HEK293T (cell line): ENCODE data around the gene YIF1A.

Source experiments
- CTCF ChIA-PET: fragments of 350-600 bp; formaldehyde crosslinking; extraction: SDS; loops from one replicate; lab custom pipeline; 2021; ENCODE audit warnings: antibody characterized with exemption, inconsistent platforms; lab: Yijun Ruan, JAX
- POLR2A ChIA-PET: fragments of 350-600 bp; formaldehyde crosslinking; extraction: SDS; loops from one replicate; lab custom pipeline; 2020; ENCODE audit warnings: antibody characterized with exemption, inconsistent platforms; lab: Yijun Ruan, JAX
- DNase-seq: peaks from one replicate; pipeline ENCODE4 v3.0.0; 2012; ENCODE audit warnings: mixed read lengths; ENCODE audit errors: extremely low spot score
- ARNT ChIP-seq: fragments of 450-650 bp; IDR thresholded peaks from 2 replicates; pipeline ENCODE4 v1.6.1; 2017; ENCODE audit warnings: mild to moderate bottlenecking
- BHLHE40 ChIP-seq: fragments of 450-650 bp; IDR thresholded peaks from 2 replicates; pipeline ENCODE4 v1.6.1; 2016; ENCODE audit warnings: mild to moderate bottlenecking, moderate library complexity, borderline replicate concordance
- CTBP1 ChIP-seq: fragments of 450-650 bp; IDR thresholded peaks from 2 replicates; pipeline ENCODE4 v1.6.1; 2016; ENCODE audit warnings: borderline replicate concordance
- ELF4 ChIP-seq: fragments of 450-650 bp; IDR thresholded peaks from 2 replicates; pipeline ENCODE4 v1.6.1; 2017; ENCODE audit warnings: antibody characterized with exemption
- FOXA1 ChIP-seq: fragments of 450-650 bp; IDR thresholded peaks from 2 replicates; pipeline ENCODE4 v1.6.1; 2016; ENCODE audit warnings: mild to moderate bottlenecking
- FOXK2 ChIP-seq: fragments of 450-650 bp; IDR thresholded peaks from 2 replicates; pipeline ENCODE4 v1.6.1; 2016; ENCODE audit warnings: mild to moderate bottlenecking
- FOXM1 ChIP-seq: fragments of 450-650 bp; IDR thresholded peaks from 2 replicates; pipeline ENCODE4 v1.6.1; 2017; ENCODE audit warnings: mild to moderate bottlenecking, borderline replicate concordance
- HDGF ChIP-seq: fragments of 450-650 bp; IDR thresholded peaks from 2 replicates; pipeline ENCODE4 v1.6.1; 2017; ENCODE audit warnings: antibody characterized with exemption, borderline replicate concordance
- L3MBTL2 ChIP-seq: fragments of 450-650 bp; conservative IDR thresholded peaks from 2 replicates; pipeline ENCODE4 v1.6.1; 2016; ENCODE audit warnings: mild to moderate bottlenecking
- LEF1 ChIP-seq: fragments of 450-650 bp; IDR thresholded peaks from 2 replicates; pipeline ENCODE4 v1.6.1; 2017; ENCODE audit warnings: mild to moderate bottlenecking, borderline replicate concordance
- NFRKB ChIP-seq: fragments of 450-650 bp; IDR thresholded peaks from 2 replicates; pipeline ENCODE4 v1.6.1; 2016; ENCODE audit warnings: mild to moderate bottlenecking, moderate library complexity
- PKNOX1 ChIP-seq: fragments of 450-650 bp; IDR thresholded peaks from 2 replicates; pipeline ENCODE4 v1.6.1; 2016
- SP1 ChIP-seq: fragments of 450-650 bp; IDR thresholded peaks from 2 replicates; pipeline ENCODE4 v1.6.1; 2017
- SUZ12 ChIP-seq: fragments of 450-650 bp; IDR thresholded peaks from 2 replicates; pipeline ENCODE4 v1.6.1; 2016; ENCODE audit warnings: mild to moderate bottlenecking
- TARDBP ChIP-seq: fragments of 450-650 bp; IDR thresholded peaks from 2 replicates; pipeline ENCODE4 v1.6.1; 2016
- ZNF384 ChIP-seq: fragments of 450-650 bp; IDR thresholded peaks from 2 replicates; pipeline ENCODE4 v1.6.1; 2016

Gene YIF1A

DNA sequence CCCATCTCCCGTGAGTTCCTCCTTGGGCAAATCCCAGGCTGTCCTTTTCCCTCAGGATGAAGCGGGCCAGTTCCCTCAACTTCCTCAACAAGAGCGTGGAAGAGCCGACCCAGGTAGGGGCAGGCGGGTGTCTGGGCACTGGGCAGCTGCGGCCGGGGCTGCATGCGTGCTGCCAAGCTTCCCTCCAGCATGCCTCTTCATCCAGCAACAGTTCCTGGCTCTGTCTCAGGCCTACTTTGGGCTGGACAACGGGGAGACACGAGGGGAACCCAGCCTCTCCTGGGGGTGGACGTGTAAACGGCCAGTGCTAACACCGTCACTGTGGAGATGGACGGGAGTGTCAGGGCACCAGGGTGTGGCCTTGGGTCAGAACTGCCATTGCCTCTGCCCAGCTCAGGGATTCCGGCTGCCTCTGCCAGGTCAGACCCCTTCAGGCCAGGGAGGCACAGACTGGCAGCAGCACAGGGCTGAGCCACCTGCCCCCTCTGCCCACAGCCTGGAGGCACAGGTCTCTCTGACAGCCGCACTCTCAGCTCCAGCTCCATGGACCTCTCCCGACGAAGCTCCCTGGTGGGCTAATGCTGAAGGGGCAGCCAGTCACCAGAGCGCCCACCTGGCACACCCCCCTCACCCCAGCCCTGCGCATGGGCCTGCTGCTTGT is 22.4 kb downstream of the YIF1A start:
- TF ChIP-seq HDGF (no peak), SUZ12 (no peak), ARNT (no peak), PKNOX1 (no peak), FOXM1 (no peak), TARDBP (no peak), LEF1 (no peak), FOXA1 (no peak), ELF4 (no peak), CTBP1 (no peak), BHLHE40 (no peak), SP1 (no peak)
- POLR2A ChIA-PET = interaction anchor here (1.1 to 3.6 kb wide), 2 partner anchors 23 to 44 kb away, joined by 4 to 15 read pairs; partner anchors contain the start of gene YIF1A
- CTCF ChIA-PET = interaction anchor here (1.7 kb wide), 1 partner anchor 12 kb away, joined by 4 read pairs; no protein-coding TSS in a partner anchor
- DNase-seq = no peak

DNA sequence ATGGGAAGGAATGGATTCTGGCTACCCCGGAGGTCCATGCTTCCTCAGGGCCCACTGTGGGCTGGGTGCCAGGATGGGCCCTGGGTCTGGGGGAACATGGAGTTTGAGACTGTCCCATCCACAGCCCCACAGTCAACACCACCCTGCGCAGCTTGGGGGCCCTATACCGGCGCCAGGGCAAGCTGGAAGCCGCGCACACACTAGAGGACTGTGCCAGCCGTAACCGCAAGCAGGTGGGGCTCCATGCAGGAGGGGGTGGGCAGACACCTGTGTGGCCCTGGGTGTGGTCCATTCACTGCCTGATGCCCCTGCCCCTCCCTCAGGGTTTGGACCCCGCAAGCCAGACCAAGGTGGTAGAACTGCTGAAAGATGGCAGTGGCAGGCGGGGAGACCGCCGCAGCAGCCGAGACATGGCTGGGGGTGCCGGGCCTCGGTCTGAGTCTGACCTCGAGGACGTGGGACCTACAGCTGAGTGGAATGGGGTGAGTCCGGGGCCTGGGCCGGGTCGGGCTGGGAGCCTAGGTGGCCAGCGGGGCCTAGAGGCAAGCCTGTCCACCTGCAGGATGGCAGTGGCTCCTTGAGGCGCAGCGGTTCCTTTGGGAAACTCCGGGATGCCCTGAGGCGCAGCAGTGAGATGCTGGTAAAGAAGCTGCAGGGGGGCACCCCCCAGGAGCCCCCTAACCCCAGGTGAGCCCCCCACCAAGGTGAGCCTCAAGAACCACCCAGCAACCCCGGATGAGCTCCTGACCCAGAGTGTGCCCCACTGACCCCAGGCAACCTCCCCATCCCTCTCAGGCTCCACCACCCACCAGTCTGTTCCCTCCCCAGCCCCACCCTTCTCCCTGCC is 23.2 kb downstream of the YIF1A start:
- POLR2A ChIA-PET = interaction anchor here (1.1 to 3.6 kb wide), 2 partner anchors 23 to 43 kb away, joined by 4 to 15 read pairs; partner anchors contain the start of gene YIF1A
- DNase-seq = no peak
- no peak for TF ChIP-seq LEF1
- TF ChIP-seq TARDBP = no peak
- TF ChIP-seq L3MBTL2 = no peak
- TF ChIP-seq SP1 = no peak
- TF ChIP-seq SUZ12 = no peak
- no peak for TF ChIP-seq PKNOX1
- TF ChIP-seq ARNT = no peak
- no peak for TF ChIP-seq FOXK2
- CTCF ChIA-PET = interaction anchor here (1.0 to 1.7 kb wide), 2 partner anchors 10 to 12 kb away, joined by 4 read pairs; no protein-coding TSS in a partner anchor

DNA sequence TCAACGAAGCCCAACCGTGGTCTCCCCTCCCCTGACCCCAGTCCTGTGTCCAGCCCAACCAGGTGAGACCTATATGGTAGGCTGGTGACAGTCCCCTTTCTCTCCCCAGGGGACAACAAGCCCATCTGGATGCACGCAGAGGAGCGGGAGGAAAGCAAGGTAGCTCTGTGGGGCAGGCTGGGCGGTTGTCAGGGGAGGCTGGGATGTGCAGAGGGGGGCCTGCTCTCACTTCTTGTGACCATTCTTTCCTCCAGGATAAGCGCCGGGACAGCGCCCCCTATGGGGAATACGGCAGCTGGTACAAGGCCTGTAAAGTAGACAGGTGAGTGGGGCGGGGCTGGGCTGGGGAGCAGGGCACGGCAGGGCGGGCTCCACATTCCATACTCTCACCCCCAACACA is 24.0 kb downstream of the YIF1A start:
- ChIA-PET POLR2A (no interaction called here), CTCF (interaction anchor here (1.0 kb wide), 1 partner anchor 9 kb away, joined by 4 read pairs; no protein-coding TSS in a partner anchor)
- DNase-seq = peak; percentile 33
- TF ChIP-seq PKNOX1 = no peak
- no peak for TF ChIP-seq FOXM1
- TF ChIP-seq NFRKB = no peak
- TF ChIP-seq SUZ12 = no peak
- TF ChIP-seq ELF4 = no peak
- TF ChIP-seq SP1 = no peak
- TF ChIP-seq FOXA1 = no peak
- no peak for TF ChIP-seq BHLHE40
- no peak for TF ChIP-seq FOXK2

- ChIA-PET CTCF (interaction anchor here (0.5 kb wide), 1 partner anchor 56 kb away, joined by 3 read pairs; no protein-coding TSS in a partner anchor), POLR2A (no interaction called here)
- TF ChIP-seq LEF1 (no peak), ZNF384 (no peak), NFRKB (no peak), HDGF (no peak), ELF4 (no peak), FOXA1 (no peak), SP1 (no peak), L3MBTL2 (no peak), FOXM1 (no peak), CTBP1 (no peak), SUZ12 (no peak), ARNT (no peak), PKNOX1 (no peak), FOXK2 (no peak), TARDBP (no peak)
- DNase-seq = no peak
Measured at GRCh38 chr11:66264383-66264782, 24.6 kb downstream of the YIF1A start.

DNA sequence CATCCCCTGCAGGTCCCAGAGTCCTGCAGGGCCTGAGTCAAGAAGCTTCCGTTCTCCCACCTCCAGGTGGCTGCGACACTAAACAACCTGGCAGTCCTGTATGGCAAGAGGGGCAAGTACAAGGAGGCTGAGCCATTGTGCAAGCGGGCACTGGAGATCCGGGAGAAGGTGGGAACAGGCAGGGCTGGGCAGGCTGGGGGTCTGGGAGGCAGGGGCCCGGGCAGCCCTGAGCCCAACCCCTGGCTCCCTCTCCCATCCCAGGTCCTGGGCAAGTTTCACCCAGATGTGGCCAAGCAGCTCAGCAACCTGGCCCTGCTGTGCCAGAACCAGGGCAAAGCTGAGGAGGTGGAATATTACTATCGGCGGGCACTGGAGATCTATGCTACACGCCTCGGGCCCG is 25.2 kb downstream of the YIF1A start:
- ChIA-PET CTCF (interaction anchor here (0.8 kb wide), 1 partner anchor 42 kb away, joined by 3 read pairs; no protein-coding TSS in a partner anchor), POLR2A (no interaction called here)
- DNase-seq = no peak
- TF ChIP-seq ELF4 = no peak
- no peak for TF ChIP-seq ARNT
- no peak for TF ChIP-seq NFRKB
- TF ChIP-seq SP1 = no peak
- no peak for TF ChIP-seq L3MBTL2
- no peak for TF ChIP-seq SUZ12
- no peak for TF ChIP-seq ZNF384
- TF ChIP-seq PKNOX1 = no peak
- TF ChIP-seq BHLHE40 = no peak
- no peak for TF ChIP-seq CTBP1
- TF ChIP-seq FOXK2 = no peak
- no peak for TF ChIP-seq LEF1
- TF ChIP-seq FOXM1 = no peak
- no peak for TF ChIP-seq HDGF
- TF ChIP-seq TARDBP = no peak
- TF ChIP-seq FOXA1 = no peak
